GM23338 (cell line): ENCODE measurements around the gene ICAM5. TPM values are rescaled to one million over a fixed set of nuclear protein-coding genes. Genes with fewer than 3 reads are reported as not detected.

Experiments
- ATAC-seq: fragments of 200-7000 bp; cut with Tn5 transposase; 3 replicates; pipeline ENCODE4 v1.9.1; 2020
- DNase-seq: peaks from one replicate; pipeline ENCODE4 v3.0.0-alpha.2; 2015; ENCODE audit warnings: low spot score
- H2AFZ ChIP-seq: fragments of 200-600 bp; sonication (generic); 2 replicates; pipeline ENCODE4 v1.8.0; 2016; ENCODE audit warnings: antibody characterized with exemption, mild to moderate bottlenecking, moderate library complexity
- H3F3A ChIP-seq: fragments of 200-600 bp; sonication (generic); replicated peaks from 2 replicates; pipeline ENCODE4 v1.8.0; 2017; ENCODE audit warnings: antibody characterized with exemption, mixed run types, low read depth
- H3K27ac ChIP-seq: fragments of 200-600 bp; sonication (generic); 2 replicates; pipeline ENCODE4 v1.6.1; 2016; ENCODE audit warnings: low read depth
- H3K27me3 ChIP-seq: fragments of 200-600 bp; sonication (generic); 2 replicates; pipeline ENCODE4 v1.8.0; 2016; ENCODE audit warnings: mild to moderate bottlenecking, mixed run types, moderate library complexity; ENCODE audit not compliant: insufficient read depth
- H3K36me3 ChIP-seq: fragments of 200-600 bp; sonication (generic); 2 replicates; pipeline ENCODE4 v1.8.0; 2016; ENCODE audit warnings: mild to moderate bottlenecking; ENCODE audit not compliant: insufficient read depth
- H3K4me1 ChIP-seq: fragments of 200-600 bp; sonication (generic); 2 replicates; pipeline ENCODE4 v1.8.0; 2016; ENCODE audit warnings: mild to moderate bottlenecking, moderate library complexity; ENCODE audit not compliant: insufficient read depth
- H3K4me2 ChIP-seq: fragments of 200-600 bp; sonication (generic); 2 replicates; pipeline ENCODE4 v1.7.1; 2017; ENCODE audit warnings: mixed run types
- H3K4me3 ChIP-seq: fragments of 200-600 bp; sonication (generic); 2 replicates; pipeline ENCODE4 v1.6.1; 2016; ENCODE audit warnings: mixed run types
- H3K79me2 ChIP-seq: fragments of 200-600 bp; sonication (generic); replicated peaks from 2 replicates; pipeline ENCODE4 v1.8.0; 2017; ENCODE audit warnings: mild to moderate bottlenecking; ENCODE audit not compliant: insufficient read depth
- H3K9me2 ChIP-seq: fragments of 200-600 bp; sonication (generic); 2 replicates; pipeline ENCODE4 v1.8.0; 2017; ENCODE audit not compliant: insufficient read depth
- H4K20me1 ChIP-seq: fragments of 200-600 bp; sonication (generic); replicated peaks from 2 replicates; pipeline ENCODE4 v1.8.0; 2017; ENCODE audit warnings: mild to moderate bottlenecking; ENCODE audit not compliant: insufficient read depth
- H3K27ac Mint-ChIP-seq: 2 replicates; pipeline ENCODE4 v1.8.0; 2020; ENCODE audit warnings: inconsistent platforms, mild to moderate bottlenecking, moderate library complexity, mixed read lengths
- H3K27me3 Mint-ChIP-seq: 3 replicates; pipeline ENCODE4 v1.8.0; 2022; ENCODE audit warnings: low read depth, mild to moderate bottlenecking, moderate library complexity, mixed read lengths, inconsistent platforms; ENCODE audit not compliant: insufficient read depth, poor library complexity
- H3K36me3 Mint-ChIP-seq: 3 replicates; pipeline ENCODE4 v1.8.0; 2021; ENCODE audit warnings: low read depth, mild to moderate bottlenecking, inconsistent platforms, moderate library complexity, mixed read lengths
- H3K4me1 Mint-ChIP-seq: 3 replicates; pipeline ENCODE4 v1.8.0; 2020; ENCODE audit warnings: mild to moderate bottlenecking, inconsistent platforms, mixed read lengths
- H3K4me3 Mint-ChIP-seq: 3 replicates; pipeline ENCODE4 v1.8.0; 2021; ENCODE audit warnings: moderate library complexity, mild to moderate bottlenecking, inconsistent platforms, mixed read lengths
- H3K9me3 Mint-ChIP-seq: 3 replicates; pipeline ENCODE4 v1.8.0; 2020; ENCODE audit warnings: moderate library complexity, mild to moderate bottlenecking, inconsistent platforms, mixed read lengths
- EZH2 ChIP-seq: fragments of 200-600 bp; sonication (generic); IDR thresholded peaks from one replicate; pipeline ENCODE4 v1.8.0; 2017; ENCODE audit warnings: antibody characterized with exemption, mild to moderate bottlenecking, low read depth; ENCODE audit not compliant: unreplicated experiment
- EZH2phosphoT487 ChIP-seq: fragments of 200-600 bp; sonication (generic); IDR thresholded peaks from one replicate; pipeline ENCODE4 v1.8.1; 2018; ENCODE audit warnings: antibody characterized with exemption; ENCODE audit not compliant: unreplicated experiment
- STAT1 ChIP-seq: IDR thresholded peaks from one replicate; pipeline ENCODE4 v1.6.1; 2016; ENCODE audit warnings: antibody characterized with exemption; ENCODE audit not compliant: unreplicated experiment
- ZNF114 ChIP-seq: fragments of 250-450 bp; sonication (Bioruptor Pico); IDR thresholded peaks from 2 replicates; pipeline ENCODE4 v1.5.0; 2020; ENCODE audit warnings: mild to moderate bottlenecking, moderate library complexity
- polyA plus RNA-seq: library from polyadenylated mRNA; unstranded; fragments of >200 nt; fragmentation: Nextera tagmentation; extraction: Ambion mirVana; gene quantifications from 2 replicates; pipeline ENCODE4 v1.2.1, GENCODE V29; 2016
- total RNA-seq: library from RNA; depleted of rRNA; stranded (reverse); fragments of >200 nt; shearing (Covaris generic); gene quantifications from 2 replicates; pipeline ENCODE4 v1.2.3, GENCODE V29; 2014

ICAM5 gene
- total and polyA plus RNA-seq, 2 experiments from 2014 or later: 0.47 to 4.6 TPM

DNA sequence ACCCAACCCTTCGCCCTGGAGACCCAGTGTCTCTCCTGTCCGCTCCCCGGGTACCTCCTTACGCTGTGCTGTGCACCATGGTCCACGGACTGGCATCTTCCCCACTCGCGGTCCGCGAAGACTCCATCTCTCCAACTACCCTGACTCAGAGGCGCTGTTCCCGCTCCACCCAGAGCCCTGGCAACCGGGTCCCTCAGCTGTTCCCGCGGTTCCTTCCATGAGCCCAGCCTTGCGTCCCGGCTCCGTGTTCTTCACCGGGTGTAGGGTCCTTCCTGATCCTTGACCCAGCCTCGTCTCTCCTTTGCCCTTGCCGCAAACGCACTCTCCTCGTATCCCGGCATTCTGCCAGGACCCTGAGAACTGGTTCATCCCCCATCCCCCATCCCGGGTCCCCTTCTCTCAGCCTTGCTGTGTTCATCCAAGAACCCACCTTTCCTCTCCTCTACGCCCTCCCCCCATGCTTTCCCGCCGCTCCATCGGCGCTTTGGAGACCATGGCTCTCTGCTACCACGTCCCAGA lies 664 bp downstream of the ICAM5 start:
- no peaks in the 10 kb centered on the region for H3K79me2 ChIP-seq
- DNase-seq: peak; percentile 78
- Mint-ChIP-seq H3K36me3 (no peaks in the 10 kb centered on the region), H3K4me1 (peaks cover 33% of the 10 kb centered on the region), H3K9me3 (peaks cover 3% of the 10 kb centered on the region; the same call in 1 of the 3 replicates), H3K4me3 (peak overlapping the region; percentile 77), H3K27ac (no peak overlapping the region), H3K27me3 (peaks cover 92% of the 10 kb centered on the region)
- H3K9me2 ChIP-seq: no peaks in the 10 kb centered on the region
- H3K4me2 ChIP-seq: peak overlapping the region; percentile 94
- peaks cover 24% of the 10 kb centered on the region for H3K4me1 ChIP-seq
- no peaks in the 10 kb centered on the region for H3K36me3 ChIP-seq
- no peaks in the 10 kb centered on the region; the same call in 1 of the 2 replicates for H4K20me1 ChIP-seq
- H3K27ac ChIP-seq: no peak overlapping the region
- H3F3A ChIP-seq: peaks cover 19% of the 10 kb centered on the region; the same call in 1 of the 2 replicates
- H3K4me3 ChIP-seq: peak overlapping the region; percentile 71
- H2AFZ ChIP-seq: peak overlapping the region; percentile 98
- peak; percentile 0; the same call in 2 of the 3 replicates for ATAC-seq
- TF ChIP-seq EZH2 (peak; percentile 26), EZH2phosphoT487 (no peak)
- peaks cover 95% of the 10 kb centered on the region for H3K27me3 ChIP-seq

DNA sequence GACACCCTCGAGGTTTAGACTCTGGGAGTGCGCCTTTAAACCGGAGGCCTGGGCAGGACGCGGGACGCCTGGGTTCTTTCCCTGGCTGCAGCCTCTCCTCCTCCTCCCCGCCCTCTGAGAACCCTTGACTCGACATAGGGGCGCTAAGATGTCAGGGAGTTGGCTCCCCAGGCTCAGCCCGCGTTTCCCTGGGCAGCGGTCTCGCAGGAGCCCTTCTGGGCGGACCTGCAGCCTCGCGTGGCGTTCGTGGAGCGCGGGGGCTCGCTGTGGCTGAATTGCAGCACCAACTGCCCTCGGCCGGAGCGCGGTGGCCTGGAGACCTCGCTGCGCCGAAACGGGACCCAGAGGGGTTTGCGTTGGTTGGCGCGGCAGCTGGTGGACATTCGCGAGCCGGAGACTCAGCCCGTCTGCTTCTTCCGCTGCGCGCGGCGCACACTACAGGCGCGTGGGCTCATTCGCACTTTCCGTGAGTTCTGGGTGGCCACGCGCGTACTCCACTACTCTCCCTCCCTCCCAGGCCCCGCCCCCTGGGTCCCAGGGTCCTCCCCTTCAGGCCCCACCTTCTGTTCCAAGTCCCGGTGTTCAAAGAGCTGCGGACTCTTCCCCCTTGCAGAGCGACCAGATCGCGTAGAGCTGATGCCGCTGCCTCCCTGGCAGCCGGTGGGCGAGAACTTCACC lies 1.3 kb downstream of the ICAM5 start:
- ATAC-seq (peak; percentile 3), DNase-seq (peak; percentile 76)
- Histone ChIP-seq H3K27me3 (peaks cover 100% of the 10 kb centered on the region), H3K79me2 (no peaks in the 10 kb centered on the region), H3K4me1 (peaks cover 24% of the 10 kb centered on the region), H4K20me1 (no peaks in the 10 kb centered on the region; the same call in 1 of the 2 replicates), H3K9me2 (no peaks in the 10 kb centered on the region), H3K4me2 (peak overlapping the region; percentile 94), H3K36me3 (no peaks in the 10 kb centered on the region), H3K27ac (no peak overlapping the region), H3K4me3 (peak overlapping the region; percentile 71), H2AFZ (peak overlapping the region; percentile 98), H3F3A (peaks cover 24% of the 10 kb centered on the region; the same call in 1 of the 2 replicates)
- Mint-ChIP-seq H3K36me3 (no peaks in the 10 kb centered on the region), H3K9me3 (peaks cover 3% of the 10 kb centered on the region; the same call in 1 of the 3 replicates), H3K27ac (no peak overlapping the region), H3K27me3 (peaks cover 98% of the 10 kb centered on the region), H3K4me1 (peaks cover 38% of the 10 kb centered on the region), H3K4me3 (peak overlapping the region; percentile 77)
- TF ChIP-seq STAT1 (no peak), EZH2 (peak; percentile 63)

DNA sequence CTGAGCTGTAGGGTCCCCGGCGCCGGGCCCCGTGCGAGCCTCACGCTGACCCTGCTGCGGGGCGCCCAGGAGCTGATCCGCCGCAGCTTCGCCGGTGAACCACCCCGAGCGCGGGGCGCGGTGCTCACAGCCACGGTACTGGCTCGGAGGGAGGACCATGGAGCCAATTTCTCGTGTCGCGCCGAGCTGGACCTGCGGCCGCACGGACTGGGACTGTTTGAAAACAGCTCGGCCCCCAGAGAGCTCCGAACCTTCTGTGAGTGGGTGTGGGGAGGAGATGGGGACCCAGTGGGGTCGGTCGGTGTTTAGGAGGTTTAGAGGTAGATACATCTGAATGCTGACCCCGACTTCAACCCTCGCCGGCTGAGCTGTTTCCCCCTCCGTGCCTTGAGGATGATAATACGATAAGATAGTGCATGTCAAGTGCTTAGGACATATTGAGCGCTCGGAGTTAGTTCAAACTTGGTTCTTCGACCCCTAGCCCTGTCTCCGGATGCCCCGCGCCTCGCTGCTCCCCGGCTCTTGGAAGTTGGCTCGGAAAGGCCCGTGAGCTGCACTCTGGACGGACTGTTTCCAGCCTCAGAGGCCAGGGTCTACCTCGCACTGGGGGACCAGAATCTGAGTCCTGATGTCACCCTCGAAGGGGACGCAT lies 1.9 kb downstream of the ICAM5 start:
- Histone ChIP-seq H2AFZ (peak overlapping the region; percentile 98), H3K4me1 (peaks cover 18% of the 10 kb centered on the region), H3K36me3 (no peaks in the 10 kb centered on the region), H3K4me2 (peak overlapping the region; percentile 94), H3K27me3 (peaks cover 100% of the 10 kb centered on the region), H3K79me2 (no peaks in the 10 kb centered on the region), H4K20me1 (no peaks in the 10 kb centered on the region; the same call in 1 of the 2 replicates), H3F3A (peaks cover 25% of the 10 kb centered on the region; the same call in 1 of the 2 replicates), H3K4me3 (peak overlapping the region; percentile 71), H3K9me2 (no peaks in the 10 kb centered on the region), H3K27ac (no peak overlapping the region)
- Mint-ChIP-seq H3K4me3 (peak overlapping the region; percentile 77), H3K27ac (no peak overlapping the region), H3K36me3 (no peaks in the 10 kb centered on the region), H3K27me3 (peaks cover 96% of the 10 kb centered on the region), H3K9me3 (peaks cover 3% of the 10 kb centered on the region; the same call in 1 of the 3 replicates), H3K4me1 (peaks cover 35% of the 10 kb centered on the region)
- ATAC-seq (no peak), DNase-seq (no peak)
- TF ChIP-seq EZH2 (peak; percentile 74), ZNF114 (CRISPR knock-in tag) (no peak)
